Stimulated activated naive CD8-positive, alpha-beta T cell treated with anti-CD3 and anti-CD28 coated beads, Interleukin-15, Interleukin-2, amounts not matched to agents 100 ng/mL and 50 ng/mL, for 24 hours (primary cell): ENCODE results near the gene PDCD1LG2.
"Not testable (repeated sequence)": the region's sequence is repeated elsewhere in the genome, so short reads cannot be mapped to it uniquely, and the experiment has no call there.

Experiments used
- H3K27ac Mint-ChIP-seq: one replicate; pipeline ENCODE4 v1.8.0; 2021; ENCODE audit warnings: mild to moderate bottlenecking, mixed read lengths
- H3K27me3 Mint-ChIP-seq: one replicate; pipeline ENCODE4 v1.8.0; 2021; ENCODE audit warnings: mixed read lengths
- H3K36me3 Mint-ChIP-seq: one replicate; pipeline ENCODE4 v1.8.0; 2021; ENCODE audit warnings: low read depth, mixed read lengths
- H3K4me1 Mint-ChIP-seq: one replicate; pipeline ENCODE4 v1.8.0; 2021; ENCODE audit warnings: low read depth, mixed read lengths
- H3K4me3 Mint-ChIP-seq: one replicate; pipeline ENCODE4 v1.8.0; 2021; ENCODE audit warnings: mild to moderate bottlenecking, mixed read lengths
- H3K9me3 Mint-ChIP-seq: one replicate; pipeline ENCODE4 v1.8.0; 2021; ENCODE audit warnings: mixed read lengths

PDCD1LG2 gene

GRCh38 chr9:5510360-5510931 lies at the start of gene PDCD1LG2:
PDCD1LG2 (plus strand) TSS chr9:5510531; CDS start chr9:5522547, 12,016 bp downstream.
- peak within 1 kb of the TSS; percentile 65 for H3K4me3 Mint-ChIP-seq
- H3K36me3 Mint-ChIP-seq = no peaks in the 10 kb centered on the region
- H3K27me3 Mint-ChIP-seq = no peaks in the 10 kb centered on the region
- H3K4me1 Mint-ChIP-seq = peaks cover 52% of the 10 kb centered on the region
- peak within 1 kb of the TSS; percentile 90 for H3K27ac Mint-ChIP-seq
- peaks cover 3% of the 10 kb centered on the region for H3K9me3 Mint-ChIP-seq

DNA sequence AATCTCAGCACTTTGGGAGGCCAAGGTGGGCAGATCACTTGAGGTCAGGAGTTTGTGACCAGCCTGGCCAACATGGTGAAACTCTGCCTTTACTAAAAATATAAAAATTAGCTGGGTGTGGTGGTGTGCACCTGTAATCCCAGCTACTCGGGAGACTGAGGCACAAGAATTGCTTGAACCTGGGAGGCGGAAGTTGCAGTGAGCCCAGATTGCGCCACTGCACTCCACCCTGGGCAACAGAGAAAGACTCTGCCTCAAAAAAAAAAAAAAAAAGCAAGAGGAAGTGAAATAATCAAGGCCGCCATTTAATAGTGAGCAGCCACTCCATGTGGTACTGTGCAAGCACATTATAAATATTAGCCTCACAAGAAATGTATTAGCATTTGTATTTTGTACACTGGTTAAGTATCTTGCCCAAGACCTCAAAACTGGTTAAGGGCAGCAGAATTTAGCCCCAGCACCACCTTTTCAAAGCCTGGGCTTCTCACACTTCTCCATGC lies 45.5 kb upstream of the PDCD1LG2 start:
- H3K27ac Mint-ChIP-seq, H3K27me3 Mint-ChIP-seq, H3K9me3 Mint-ChIP-seq, H3K4me3 Mint-ChIP-seq: not testable (repeated sequence)
- peaks cover 95% of the 10 kb centered on the region for H3K36me3 Mint-ChIP-seq
- peaks cover 39% of the 10 kb centered on the region for H3K4me1 Mint-ChIP-seq

- Mint-ChIP-seq H3K27ac (no peak overlapping the region), H3K9me3 (no peaks in the 10 kb centered on the region), H3K27me3 (no peaks in the 10 kb centered on the region), H3K4me3 (no peak overlapping the region), H3K4me1 (peaks cover 38% of the 10 kb centered on the region), H3K36me3 (peaks cover 92% of the 10 kb centered on the region)
Measured at GRCh38 chr9:5466005-5466404, 44.3 kb upstream of the PDCD1LG2 start.

DNA sequence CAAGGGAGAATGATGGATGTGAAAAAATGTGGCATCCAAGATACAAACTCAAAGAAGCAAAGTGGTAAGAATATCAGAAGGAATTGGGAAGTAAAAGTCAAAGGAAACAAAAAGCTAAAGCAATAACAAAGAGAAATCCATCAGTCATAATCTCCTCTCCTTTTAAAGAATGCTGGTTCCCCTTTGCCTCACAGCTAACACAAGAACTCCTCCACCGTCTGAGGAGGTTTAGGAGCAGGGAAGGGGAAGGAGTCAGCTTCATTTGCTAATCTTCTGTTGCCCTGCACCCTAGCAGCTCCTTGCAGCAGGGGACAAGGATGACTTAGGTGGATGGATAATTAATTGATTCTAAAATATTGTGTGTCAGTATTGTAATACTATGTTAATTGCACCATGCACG lies 43.6 kb upstream of the PDCD1LG2 start:
- Mint-ChIP-seq H3K4me1 (peaks cover 38% of the 10 kb centered on the region), H3K27me3 (no peaks in the 10 kb centered on the region), H3K9me3 (no peaks in the 10 kb centered on the region), H3K36me3 (peaks cover 85% of the 10 kb centered on the region), H3K4me3 (no peak overlapping the region), H3K27ac (peak overlapping the region; percentile 21)

- H3K27me3 Mint-ChIP-seq = no peaks in the 10 kb centered on the region
- H3K27ac Mint-ChIP-seq = no peak overlapping the region
- no peaks in the 10 kb centered on the region for H3K9me3 Mint-ChIP-seq
- H3K36me3 Mint-ChIP-seq = peaks cover 64% of the 10 kb centered on the region
- no peak overlapping the region for H3K4me3 Mint-ChIP-seq
- H3K4me1 Mint-ChIP-seq = peaks cover 35% of the 10 kb centered on the region
Measured at GRCh38 chr9:5468850-5469249, 41.5 kb upstream of the PDCD1LG2 start.

- Mint-ChIP-seq H3K4me1 (peaks cover 34% of the 10 kb centered on the region), H3K27ac (no peak overlapping the region), H3K27me3 (no peaks in the 10 kb centered on the region), H3K36me3 (peaks cover 53% of the 10 kb centered on the region), H3K4me3 (no peak overlapping the region), H3K9me3 (no peaks in the 10 kb centered on the region)
Measured at GRCh38 chr9:5470122-5470521, 40.2 kb upstream of the PDCD1LG2 start.

GRCh38 chr9:5470816-5471215 lies 39.5 kb upstream of the PDCD1LG2 start:
- Mint-ChIP-seq H3K9me3 (no peaks in the 10 kb centered on the region), H3K4me1 (peaks cover 34% of the 10 kb centered on the region), H3K4me3 (no peak overlapping the region), H3K27ac (no peak overlapping the region), H3K27me3 (no peaks in the 10 kb centered on the region), H3K36me3 (peaks cover 46% of the 10 kb centered on the region)

- H3K27ac Mint-ChIP-seq, H3K4me3 Mint-ChIP-seq, H3K27me3 Mint-ChIP-seq: not testable (repeated sequence)
Measured at GRCh38 chr9:5475611-5476010, 34.7 kb upstream of the PDCD1LG2 start.

DNA sequence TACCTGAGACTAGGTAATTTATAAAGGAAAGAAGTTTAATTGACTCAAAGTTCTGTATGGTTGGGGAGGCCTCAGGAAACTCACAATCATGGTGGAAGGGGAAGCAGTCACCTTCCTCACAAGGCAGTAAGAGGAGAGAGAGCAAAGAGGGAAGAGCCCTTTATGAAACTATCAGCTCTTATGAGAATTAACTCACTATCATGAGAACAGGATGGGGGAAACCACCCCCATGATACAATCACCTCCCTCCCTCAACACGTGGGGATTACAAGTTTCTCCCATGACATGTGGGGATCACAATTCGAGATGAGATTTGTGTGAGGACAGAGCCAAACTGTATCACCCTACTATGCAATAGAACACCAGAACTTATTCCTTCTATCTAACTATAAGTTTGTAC lies 32.1 kb upstream of the PDCD1LG2 start:
- H3K9me3 Mint-ChIP-seq = peaks cover 7% of the 10 kb centered on the region
- no peak overlapping the region for H3K27ac Mint-ChIP-seq
- H3K4me1 Mint-ChIP-seq = peaks cover 16% of the 10 kb centered on the region
- H3K36me3 Mint-ChIP-seq = peaks cover 6% of the 10 kb centered on the region
- H3K27me3 Mint-ChIP-seq = no peaks in the 10 kb centered on the region
- no peak overlapping the region for H3K4me3 Mint-ChIP-seq

More at GRCh38 chr9:5475611-5476010, 34.7 kb upstream of the PDCD1LG2 start:
- not testable (repeated sequence) for H3K36me3 Mint-ChIP-seq, H3K9me3 Mint-ChIP-seq
- peaks cover 25% of the 10 kb centered on the region for H3K4me1 Mint-ChIP-seq

DNA sequence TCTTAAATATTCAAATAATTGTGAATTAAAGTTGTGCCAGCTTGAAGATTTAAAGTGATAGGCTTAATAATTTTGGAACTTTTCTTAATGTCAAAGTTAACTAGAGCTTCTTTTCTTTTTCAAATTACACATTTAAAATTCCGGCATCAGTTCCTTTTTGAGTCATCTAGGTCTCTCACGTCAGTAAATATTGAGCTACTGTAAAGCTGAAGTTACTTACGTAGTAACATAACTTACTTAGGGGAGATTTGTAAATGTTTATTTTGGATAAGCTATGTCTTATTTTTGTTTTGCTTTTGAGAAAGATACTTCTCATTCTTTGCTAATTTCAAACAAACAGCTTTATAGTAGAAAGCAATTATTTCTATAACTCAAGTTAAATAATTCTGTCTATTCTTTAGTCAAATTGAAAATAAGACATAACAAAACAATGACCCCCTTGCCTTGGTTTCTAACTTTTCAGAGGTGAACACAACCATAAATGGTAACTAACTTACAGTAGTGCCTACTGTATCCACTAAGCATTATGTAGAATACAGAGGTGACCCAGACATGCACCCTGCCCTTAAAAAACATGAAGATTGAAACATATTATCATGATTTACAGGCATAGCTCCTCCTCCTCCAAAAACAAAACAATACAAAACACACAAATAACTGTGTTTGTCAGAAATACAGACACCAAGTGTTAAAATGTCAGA lies 30.2 kb upstream of the PDCD1LG2 start:
- Mint-ChIP-seq H3K9me3 (peaks cover 7% of the 10 kb centered on the region), H3K27me3 (no peaks in the 10 kb centered on the region), H3K27ac (no peak overlapping the region), H3K4me1 (peaks cover 11% of the 10 kb centered on the region), H3K4me3 (no peak overlapping the region), H3K36me3 (peaks cover 6% of the 10 kb centered on the region)

DNA sequence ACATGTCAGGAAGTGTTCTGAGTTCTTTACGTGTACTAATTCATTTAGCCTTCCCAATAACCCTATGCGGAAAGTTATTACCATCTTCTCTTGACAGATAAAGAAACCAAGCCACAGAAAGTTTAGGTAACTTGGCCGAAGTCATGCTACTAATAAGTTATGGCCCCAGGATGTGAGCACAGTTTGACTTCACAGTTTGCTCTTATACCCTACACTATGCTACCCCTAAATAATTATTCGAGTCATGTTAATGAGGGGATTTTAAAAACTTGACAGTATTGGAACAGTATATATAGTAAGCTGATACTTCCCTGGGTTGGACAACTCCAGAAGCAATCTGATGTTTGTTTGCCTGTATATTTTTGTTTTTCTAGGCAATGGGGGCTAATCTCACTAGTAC lies 29.4 kb upstream of the PDCD1LG2 start:
- no peak overlapping the region for H3K27ac Mint-ChIP-seq
- no peak overlapping the region for H3K4me3 Mint-ChIP-seq
- H3K36me3 Mint-ChIP-seq = peaks cover 6% of the 10 kb centered on the region
- H3K9me3 Mint-ChIP-seq = peaks cover 7% of the 10 kb centered on the region
- H3K4me1 Mint-ChIP-seq = peaks cover 11% of the 10 kb centered on the region
- no peaks in the 10 kb centered on the region for H3K27me3 Mint-ChIP-seq

DNA sequence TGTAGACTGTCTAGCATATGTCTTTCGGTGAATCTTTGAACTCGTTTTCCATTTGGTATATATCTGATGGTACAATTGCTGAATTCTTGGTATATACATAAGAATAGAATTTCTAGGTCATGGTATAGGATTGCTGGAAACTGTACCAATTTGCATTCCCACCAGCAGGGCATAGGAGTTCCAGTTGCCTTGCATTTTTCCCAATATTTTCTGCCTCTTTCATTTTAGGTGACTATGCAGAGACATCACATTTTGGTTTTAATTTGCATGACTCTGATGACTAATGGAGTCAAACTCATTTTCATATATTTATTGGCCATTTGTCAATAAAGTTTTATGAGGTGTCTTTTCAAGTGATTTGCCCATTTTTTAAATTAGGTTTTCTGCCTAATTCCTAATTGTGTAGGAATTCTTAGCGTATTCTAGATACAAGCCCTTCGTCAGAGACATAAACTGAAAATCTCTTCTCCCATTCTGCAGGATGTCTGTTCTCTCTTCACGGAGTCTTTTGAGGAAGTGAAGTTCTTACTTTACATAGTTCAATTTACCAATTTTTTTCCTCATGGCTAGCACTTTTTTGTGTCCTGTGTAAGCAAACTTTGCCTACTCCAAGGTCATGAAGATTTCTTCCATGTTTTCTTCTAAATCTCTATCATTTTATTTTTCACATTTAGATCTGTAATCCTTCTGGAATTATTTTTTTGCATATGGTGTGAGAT lies 28.9 kb upstream of the PDCD1LG2 start:
- H3K27ac Mint-ChIP-seq = no peak overlapping the region
- H3K27me3 Mint-ChIP-seq = no peaks in the 10 kb centered on the region
- H3K4me3 Mint-ChIP-seq = no peak overlapping the region
- H3K4me1 Mint-ChIP-seq = peaks cover 11% of the 10 kb centered on the region
- peaks cover 4% of the 10 kb centered on the region for H3K9me3 Mint-ChIP-seq
- peaks cover 1% of the 10 kb centered on the region for H3K36me3 Mint-ChIP-seq

DNA sequence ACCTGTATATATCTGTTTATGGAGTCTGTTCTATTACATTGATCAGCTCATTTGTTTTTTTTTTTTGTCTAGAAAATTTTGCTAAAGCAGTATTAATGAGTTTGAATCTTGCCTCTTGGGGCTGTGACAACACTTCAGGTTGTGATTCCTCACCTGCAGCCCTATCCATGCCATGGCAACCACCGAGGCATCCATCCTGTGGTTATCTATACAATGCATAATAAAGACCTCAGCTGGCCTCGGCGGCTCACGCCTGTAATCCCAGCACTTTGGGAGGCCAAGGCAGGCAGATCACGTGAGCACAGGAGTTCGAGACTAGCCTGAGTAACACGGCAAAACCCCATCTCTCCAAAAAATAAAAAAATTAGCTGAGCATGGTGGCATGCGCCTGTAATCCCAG lies 28.1 kb upstream of the PDCD1LG2 start:
- H3K36me3 Mint-ChIP-seq = no peaks in the 10 kb centered on the region
- H3K9me3 Mint-ChIP-seq = peaks cover 2% of the 10 kb centered on the region
- H3K4me3 Mint-ChIP-seq = no peak overlapping the region
- H3K27ac Mint-ChIP-seq = no peak overlapping the region
- no peaks in the 10 kb centered on the region for H3K27me3 Mint-ChIP-seq
- H3K4me1 Mint-ChIP-seq = peaks cover 11% of the 10 kb centered on the region

GRCh38 chr9:5483306-5483705 lies 27.0 kb upstream of the PDCD1LG2 start:
- no peak overlapping the region for H3K27ac Mint-ChIP-seq
- H3K36me3 Mint-ChIP-seq = no peaks in the 10 kb centered on the region
- no peak overlapping the region for H3K4me3 Mint-ChIP-seq
- peaks cover 2% of the 10 kb centered on the region for H3K9me3 Mint-ChIP-seq
- H3K27me3 Mint-ChIP-seq = no peaks in the 10 kb centered on the region
- H3K4me1 Mint-ChIP-seq = peaks cover 4% of the 10 kb centered on the region

DNA sequence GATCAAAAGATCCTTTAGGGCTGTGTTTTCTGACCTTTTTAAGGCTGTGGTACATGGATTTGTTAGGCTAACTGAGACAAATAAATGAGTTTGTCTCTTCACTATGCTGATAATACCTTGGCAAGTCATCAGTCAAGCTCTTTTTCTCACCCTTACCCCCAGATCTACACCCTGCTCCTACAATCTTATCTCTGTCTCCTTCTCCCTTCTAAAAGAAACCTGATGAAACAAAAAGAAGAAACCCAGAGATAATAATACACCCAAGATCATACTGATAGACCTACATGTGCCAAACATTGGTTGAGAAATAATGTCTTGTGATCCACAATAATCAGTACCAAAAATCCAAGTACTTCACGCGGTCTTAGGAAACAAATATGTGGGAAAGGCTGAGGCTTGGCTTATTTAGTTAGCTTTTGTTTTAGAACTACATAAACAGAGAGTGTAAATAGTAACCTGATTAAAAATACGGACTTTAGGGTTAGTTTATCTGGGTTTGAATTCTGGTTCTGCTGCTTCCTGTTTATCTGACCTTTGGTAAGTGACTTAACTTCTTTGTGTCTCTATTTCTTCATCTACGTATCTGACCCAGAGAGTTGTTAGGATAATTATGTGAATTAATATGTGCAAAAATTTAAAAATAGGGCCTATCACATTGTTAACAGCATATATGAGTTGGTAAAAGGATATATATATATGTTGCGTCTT lies 24.8 kb upstream of the PDCD1LG2 start:
- H3K27me3 Mint-ChIP-seq = no peaks in the 10 kb centered on the region
- no peaks in the 10 kb centered on the region for H3K9me3 Mint-ChIP-seq
- no peak overlapping the region for H3K27ac Mint-ChIP-seq
- H3K36me3 Mint-ChIP-seq = no peaks in the 10 kb centered on the region
- H3K4me3 Mint-ChIP-seq = no peak overlapping the region
- no peaks in the 10 kb centered on the region for H3K4me1 Mint-ChIP-seq
